ENCODE data around the gene GSG1L. TPM values are rescaled to one million over a fixed set of nuclear protein-coding genes. Genes with fewer than 3 reads are reported as not detected.

Gene GSG1L
- total and polyA plus RNA-seq, 12 donors: 0.68 to 14.6 (median 3.4) TPM; not detected in 5

DNA sequence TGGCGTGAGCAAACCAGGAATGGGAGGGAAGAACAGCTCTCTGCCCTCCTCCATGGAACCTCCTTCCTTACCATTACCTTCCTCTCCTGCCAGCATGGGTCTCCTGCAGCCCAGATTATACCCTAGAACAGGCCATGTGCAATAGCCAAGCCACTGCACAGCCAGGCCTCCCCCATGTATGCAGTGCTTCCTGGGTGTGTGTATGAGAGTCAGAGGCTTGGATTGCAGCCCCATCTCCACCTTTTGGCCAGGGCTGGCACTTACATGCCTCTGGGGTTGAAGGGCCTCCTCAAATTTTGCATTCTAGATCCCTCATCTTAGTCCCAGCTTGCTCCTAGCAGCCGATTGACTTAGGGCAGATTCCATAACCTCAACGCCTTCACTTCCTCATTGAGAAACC, 133.7 kb downstream of the GSG1L start:
- DNase-seq (no peak), ATAC-seq (no peak)
- peaks cover 0 to 12% (median 0%) of the 10 kb centered on the region in 11 donors for H3K9me3 ChIP-seq
- H3K27me3 ChIP-seq: peaks cover 0 to 39% (median 9%) of the 10 kb centered on the region in 7 donors
- H3K4me1 ChIP-seq: no peaks in the 10 kb centered on the region
- intact Hi-C loops (cut with DNase I): no loop called here
- no peak overlapping the region for H3K27ac ChIP-seq
- H3K36me3 ChIP-seq: no peaks in the 10 kb centered on the region
- TF ChIP-seq, protein P1, sequence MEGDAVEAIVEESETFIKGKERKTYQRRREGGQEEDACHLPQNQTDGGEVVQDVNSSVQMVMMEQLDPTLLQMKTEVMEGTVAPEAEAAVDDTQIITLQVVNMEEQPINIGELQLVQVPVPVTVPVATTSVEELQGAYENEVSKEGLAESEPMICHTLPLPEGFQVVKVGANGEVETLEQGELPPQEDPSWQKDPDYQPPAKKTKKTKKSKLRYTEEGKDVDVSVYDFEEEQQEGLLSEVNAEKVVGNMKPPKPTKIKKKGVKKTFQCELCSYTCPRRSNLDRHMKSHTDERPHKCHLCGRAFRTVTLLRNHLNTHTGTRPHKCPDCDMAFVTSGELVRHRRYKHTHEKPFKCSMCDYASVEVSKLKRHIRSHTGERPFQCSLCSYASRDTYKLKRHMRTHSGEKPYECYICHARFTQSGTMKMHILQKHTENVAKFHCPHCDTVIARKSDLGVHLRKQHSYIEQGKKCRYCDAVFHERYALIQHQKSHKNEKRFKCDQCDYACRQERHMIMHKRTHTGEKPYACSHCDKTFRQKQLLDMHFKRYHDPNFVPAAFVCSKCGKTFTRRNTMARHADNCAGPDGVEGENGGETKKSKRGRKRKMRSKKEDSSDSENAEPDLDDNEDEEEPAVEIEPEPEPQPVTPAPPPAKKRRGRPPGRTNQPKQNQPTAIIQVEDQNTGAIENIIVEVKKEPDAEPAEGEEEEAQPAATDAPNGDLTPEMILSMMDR (IDR thresholded peaks at IDR 0.05): no peak
- no peak overlapping the region for H3K4me3 ChIP-seq
- 61 to 66% methylated on average over 3 of the region's 3 CpGs for WGBS, 2 donors

DNA sequence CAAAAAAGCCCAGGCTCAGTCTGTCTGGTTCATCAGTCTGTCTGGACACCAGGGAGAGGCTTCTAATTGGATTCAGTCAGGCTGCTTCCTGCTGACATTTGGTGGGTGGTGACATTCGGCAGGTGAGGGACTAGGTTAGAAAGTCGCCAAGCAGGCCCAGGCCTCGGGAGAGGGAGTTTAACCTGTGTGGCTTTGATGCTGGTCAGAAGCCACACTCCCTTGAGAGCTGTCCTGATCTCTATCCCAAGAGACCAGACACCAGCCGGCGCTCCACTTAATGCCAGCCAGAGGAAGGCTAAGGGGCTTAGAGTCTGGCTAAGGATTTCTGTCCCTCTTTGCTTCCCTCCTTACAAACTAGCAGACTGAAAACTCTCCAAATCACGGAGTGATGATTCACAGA, 135.0 kb downstream of the GSG1L start:
- peaks cover 0 to 15% (median 0%) of the 10 kb centered on the region in 11 donors for H3K9me3 ChIP-seq
- H3K4me3 ChIP-seq: no peak overlapping the region
- peaks cover 0 to 49% (median 9%) of the 10 kb centered on the region in 7 donors for H3K27me3 ChIP-seq
- TF ChIP-seq, protein P1 (IDR thresholded peaks at IDR 0.05): no peak
- H3K36me3 ChIP-seq: no peaks in the 10 kb centered on the region
- intact Hi-C loops (cut with DNase I): no loop called here
- ATAC-seq (no peak), DNase-seq (no peak)
- WGBS, 2 donors: 30% methylated on average over 6 of the region's 6 CpGs
- no peak overlapping the region for H3K27ac ChIP-seq
- no peaks in the 10 kb centered on the region for H3K4me1 ChIP-seq

DNA sequence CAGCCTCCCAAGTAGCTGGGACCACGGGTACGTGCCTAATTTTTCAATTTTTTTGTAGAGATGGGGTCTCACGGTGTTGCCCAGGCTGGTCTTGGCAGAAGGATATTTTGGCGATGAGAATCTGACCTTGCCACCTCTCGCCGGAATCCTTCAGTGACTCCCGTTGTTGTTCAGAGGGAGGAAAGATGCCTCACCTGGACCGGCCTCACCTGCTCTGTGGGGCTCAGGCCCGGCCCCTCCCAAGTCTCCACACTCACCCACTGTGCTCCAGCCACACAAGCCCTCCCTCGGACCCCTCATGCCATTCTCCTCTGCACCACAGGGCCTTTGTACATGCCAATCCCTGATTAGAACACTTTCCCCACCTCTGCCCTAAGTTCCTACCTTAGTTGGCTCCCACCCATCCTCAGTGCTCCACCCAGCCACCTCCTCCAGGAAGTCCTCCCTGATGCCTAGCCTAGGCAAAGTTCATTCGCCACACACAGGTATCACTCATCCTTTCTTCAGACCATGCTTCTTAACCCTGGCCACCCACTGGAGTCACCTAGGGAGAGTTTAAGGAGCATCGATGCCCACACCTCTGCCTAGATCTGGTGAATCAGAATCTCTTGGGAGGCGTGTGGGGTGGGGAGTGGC, 136.1 kb downstream of the GSG1L start:
- Histone ChIP-seq H3K4me1 (no peaks in the 10 kb centered on the region), H3K27ac (no peak overlapping the region), H3K4me3 (no peak overlapping the region), H3K27me3 (peaks cover 0 to 60% (median 9%) of the 10 kb centered on the region in 7 donors), H3K9me3 (peaks cover 0 to 5% (median 0%) of the 10 kb centered on the region in 11 donors), H3K36me3 (no peaks in the 10 kb centered on the region)
- TF ChIP-seq, protein P1 (IDR thresholded peaks at IDR 0.05): no peak
- no peak for DNase-seq
- WGBS, 2 donors: 79 to 81% methylated on average over 13 of the region's 13 CpGs
- intact Hi-C loops (cut with DNase I): no loop called here
- no peak for ATAC-seq

DNA sequence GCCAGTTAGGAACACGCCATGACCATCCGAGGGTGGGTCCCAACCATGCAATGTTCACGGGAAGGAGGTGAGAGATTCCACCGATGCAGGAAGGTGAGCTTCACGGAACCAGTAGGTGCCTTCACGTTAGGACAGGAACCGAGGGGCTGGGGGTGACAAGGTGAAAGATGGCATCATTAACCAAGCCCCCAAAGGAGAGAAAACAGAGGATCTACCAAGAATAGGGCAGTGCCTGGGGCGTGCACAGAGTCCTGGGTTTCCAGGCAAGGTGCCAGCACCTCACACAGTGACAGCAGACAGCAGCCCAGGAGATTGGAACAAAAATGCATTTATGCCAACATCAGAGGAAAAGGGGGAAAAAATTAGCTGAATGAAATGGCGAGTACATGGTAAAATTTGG, 137.9 kb downstream of the GSG1L start:
- Histone ChIP-seq H3K4me3 (no peak overlapping the region), H3K4me1 (no peaks in the 10 kb centered on the region), H3K27me3 (peaks cover 0 to 70% (median 16%) of the 10 kb centered on the region in 7 donors), H3K36me3 (no peaks in the 10 kb centered on the region), H3K27ac (no peak overlapping the region), H3K9me3 (peaks cover 0 to 3% (median 0%) of the 10 kb centered on the region in 11 donors)
- TF ChIP-seq, protein P1 (IDR thresholded peaks at IDR 0.05): no peak
- DNase-seq (no peak), ATAC-seq (no peak)
- intact Hi-C loops (cut with DNase I): loop anchor here in 1 of 10 donors (1.0 kb wide), 1 partner anchor 36 kb away; no protein-coding TSS in a partner anchor
- WGBS, 2 donors: 68 to 73% methylated on average over 9 of the region's 9 CpGs
